Activated CD4-positive, alpha-beta T cell treated with anti-CD3 and anti-CD28 coated beads for 4 hours (primary cell): ENCODE results near the gene TSPAN13.

Experiments
- DNase-seq, 2 donors: peaks; one replicate each; pipeline ENCODE4 v3.0.0-alpha.2; 2020

TSPAN13 gene

DNA sequence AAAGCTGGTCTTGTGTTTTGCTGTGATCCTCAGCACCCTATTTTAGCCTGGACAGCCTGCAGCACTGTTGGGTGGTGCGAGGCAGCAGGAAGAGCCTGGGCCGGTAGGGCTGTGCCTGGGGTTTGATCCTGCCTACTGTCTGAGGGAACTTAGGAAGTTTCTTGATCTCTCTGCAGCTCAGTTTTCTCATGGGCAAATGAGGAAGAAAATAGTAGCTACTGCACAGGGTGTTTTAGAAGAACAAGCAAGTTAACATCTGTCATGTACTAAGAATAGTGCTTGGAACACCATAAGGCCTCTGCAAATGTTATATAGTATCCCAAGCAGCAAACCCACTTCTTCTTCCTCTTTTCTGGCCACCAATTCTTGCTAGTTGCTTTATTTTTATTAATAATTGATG lies 63.3 kb downstream of the TSPAN13 start:
- no peak for DNase-seq

DNA sequence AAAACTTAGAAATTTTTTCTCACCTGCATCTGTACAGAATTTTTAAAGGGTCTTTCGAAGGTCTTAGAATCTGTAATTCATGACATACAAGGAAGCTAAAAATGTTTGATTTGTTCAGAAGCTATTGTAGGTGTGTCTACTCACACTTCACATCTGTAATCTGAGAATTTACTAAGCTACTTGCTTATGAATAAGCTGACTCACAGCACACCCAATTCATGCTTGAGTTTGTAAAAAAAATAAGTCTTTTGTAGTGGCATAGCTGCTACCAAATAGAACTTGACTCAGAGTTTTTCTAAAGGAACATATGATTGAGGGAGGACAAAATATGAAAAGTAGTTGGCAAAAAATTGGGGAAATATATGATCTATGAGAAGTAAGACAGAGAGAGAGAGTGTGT lies 64.0 kb downstream of the TSPAN13 start:
- no peak for DNase-seq

- DNase-seq = no peak
Measured at GRCh38 chr7:16818732-16819131, 65.2 kb downstream of the TSPAN13 start.

GRCh38 chr7:16822029-16822428 lies 68.5 kb downstream of the TSPAN13 start:
- DNase-seq = no peak

DNA sequence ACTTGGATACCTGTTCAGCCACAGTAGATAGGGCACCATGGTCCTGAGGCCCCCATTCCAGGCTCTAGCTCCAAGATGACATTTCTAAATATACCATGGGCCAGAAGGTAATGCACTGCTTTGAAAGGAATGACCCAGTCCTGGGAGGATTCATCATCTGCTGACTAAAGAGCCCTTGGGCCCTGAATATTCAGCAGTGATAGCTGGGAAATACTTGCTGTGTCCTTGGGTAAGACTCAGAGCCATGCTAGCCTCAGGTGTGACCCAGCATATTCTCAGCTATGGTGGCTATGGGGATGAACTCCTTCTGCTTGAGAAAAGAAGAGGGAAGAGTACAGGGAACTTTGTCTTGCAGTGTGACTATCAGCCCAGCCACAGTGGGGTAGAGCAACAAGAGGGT lies 72.5 kb downstream of the TSPAN13 start:
- DNase-seq = no peak

GRCh38 chr7:16833373-16833772 lies 79.8 kb downstream of the TSPAN13 start:
- no peak for DNase-seq
